Hepatocyte (in vitro differentiated cells): ENCODE results near the gene SPATA22.

Experiments used
- EZH2phosphoT487 ChIP-seq: fragments of 200-600 bp; sonication (generic); IDR thresholded peaks from one replicate; pipeline ENCODE4 v1.6.1; 2018; ENCODE audit warnings: antibody characterized with exemption, mild to moderate bottlenecking, low read depth, moderate library complexity; ENCODE audit not compliant: unreplicated experiment, severe bottlenecking
- TF ChIP-seq, protein P1 (sequence below): fragments of 200-600 bp; sonication (generic); IDR thresholded peaks from 2 replicates; pipeline ENCODE4 v1.5.1; 2016; ENCODE audit warnings: antibody characterized with exemption, mild to moderate bottlenecking; ENCODE audit not compliant: poor library complexity

DNA sequence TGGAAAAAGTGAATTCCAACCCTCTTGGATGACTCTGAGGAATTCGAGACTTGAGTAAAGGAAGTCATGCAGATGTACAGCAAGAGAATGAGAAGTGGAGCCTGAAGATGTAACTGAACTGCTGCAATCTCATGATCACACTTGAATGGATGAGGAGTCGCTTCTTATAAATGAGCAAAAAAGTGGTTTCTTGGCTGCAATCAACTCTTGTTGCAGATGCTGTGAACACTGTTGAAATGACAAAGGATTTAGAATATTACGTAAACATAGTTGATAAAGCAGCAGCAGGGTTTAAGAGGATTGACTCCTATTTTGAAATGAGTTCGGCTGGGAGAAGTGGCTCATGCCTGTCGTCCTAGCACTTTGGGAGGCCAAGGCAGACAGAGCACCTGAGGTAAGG, 29.7 kb upstream of the SPATA22 start:
- TF ChIP-seq, protein P1, sequence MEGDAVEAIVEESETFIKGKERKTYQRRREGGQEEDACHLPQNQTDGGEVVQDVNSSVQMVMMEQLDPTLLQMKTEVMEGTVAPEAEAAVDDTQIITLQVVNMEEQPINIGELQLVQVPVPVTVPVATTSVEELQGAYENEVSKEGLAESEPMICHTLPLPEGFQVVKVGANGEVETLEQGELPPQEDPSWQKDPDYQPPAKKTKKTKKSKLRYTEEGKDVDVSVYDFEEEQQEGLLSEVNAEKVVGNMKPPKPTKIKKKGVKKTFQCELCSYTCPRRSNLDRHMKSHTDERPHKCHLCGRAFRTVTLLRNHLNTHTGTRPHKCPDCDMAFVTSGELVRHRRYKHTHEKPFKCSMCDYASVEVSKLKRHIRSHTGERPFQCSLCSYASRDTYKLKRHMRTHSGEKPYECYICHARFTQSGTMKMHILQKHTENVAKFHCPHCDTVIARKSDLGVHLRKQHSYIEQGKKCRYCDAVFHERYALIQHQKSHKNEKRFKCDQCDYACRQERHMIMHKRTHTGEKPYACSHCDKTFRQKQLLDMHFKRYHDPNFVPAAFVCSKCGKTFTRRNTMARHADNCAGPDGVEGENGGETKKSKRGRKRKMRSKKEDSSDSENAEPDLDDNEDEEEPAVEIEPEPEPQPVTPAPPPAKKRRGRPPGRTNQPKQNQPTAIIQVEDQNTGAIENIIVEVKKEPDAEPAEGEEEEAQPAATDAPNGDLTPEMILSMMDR, result no peak
- no peak for TF ChIP-seq EZH2phosphoT487
